Transverse colon (tissue), 4 donors: ENCODE data around the gene CCL23.

Source experiments
- POLR2A ChIP-seq: fragments of 450-650 bp; IDR thresholded peaks from one replicate; pipeline ENCODE4 v1.6.1; 2016; ENCODE audit warnings: antibody characterized with exemption, mild to moderate bottlenecking, moderate library complexity
- POLR2AphosphoS5 ChIP-seq, 3 donors: sonication (generic); formaldehyde crosslinking; IDR thresholded peaks; one replicate each; pipeline ENCODE4 v1.6.1; 2016; ENCODE audit warnings: antibody characterized with exemption in 3 of 3
- TF ChIP-seq, protein P1 (sequence below), 5 experiments: fragments of 200-600 bp in 3 of 5; fragments of 450-650 bp in 2 of 5; sonication (generic) in 3 of 5; IDR thresholded peaks; 1 replicate in 2 of 5; 2 replicates in 3 of 5; pipeline ENCODE4 v1.5.1; 2016 to 2017; ENCODE audit warnings: antibody characterized with exemption in 5 of 5, inconsistent platforms in 3 of 5, mild to moderate bottlenecking in 2 of 5, moderate library complexity in 1 of 5

DNA sequence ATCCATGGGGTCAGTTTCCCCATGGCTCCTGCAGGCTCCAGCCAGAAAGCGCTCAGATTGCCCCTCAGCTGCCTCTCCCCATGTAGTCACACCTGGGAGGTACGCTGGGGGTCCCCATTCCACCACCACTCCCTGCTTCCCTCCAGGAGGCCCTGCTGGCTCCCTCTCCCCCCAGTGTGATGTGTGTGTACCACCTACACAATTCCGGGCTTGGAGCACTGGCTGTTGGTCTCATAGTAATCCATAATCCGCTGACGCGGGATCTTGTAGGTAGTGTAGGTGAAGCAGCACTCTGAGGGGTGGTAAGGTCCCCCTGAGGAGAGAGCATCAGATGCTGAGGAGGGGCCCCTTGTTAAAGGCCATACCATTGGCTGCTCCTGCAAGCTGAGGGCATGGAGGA is 33.6 kb downstream of the CCL23 start:
- TF ChIP-seq POLR2A (no peak), POLR2AphosphoS5 (IDR thresholded peaks at IDR 0.05) (no peak)
- TF ChIP-seq, protein P1, sequence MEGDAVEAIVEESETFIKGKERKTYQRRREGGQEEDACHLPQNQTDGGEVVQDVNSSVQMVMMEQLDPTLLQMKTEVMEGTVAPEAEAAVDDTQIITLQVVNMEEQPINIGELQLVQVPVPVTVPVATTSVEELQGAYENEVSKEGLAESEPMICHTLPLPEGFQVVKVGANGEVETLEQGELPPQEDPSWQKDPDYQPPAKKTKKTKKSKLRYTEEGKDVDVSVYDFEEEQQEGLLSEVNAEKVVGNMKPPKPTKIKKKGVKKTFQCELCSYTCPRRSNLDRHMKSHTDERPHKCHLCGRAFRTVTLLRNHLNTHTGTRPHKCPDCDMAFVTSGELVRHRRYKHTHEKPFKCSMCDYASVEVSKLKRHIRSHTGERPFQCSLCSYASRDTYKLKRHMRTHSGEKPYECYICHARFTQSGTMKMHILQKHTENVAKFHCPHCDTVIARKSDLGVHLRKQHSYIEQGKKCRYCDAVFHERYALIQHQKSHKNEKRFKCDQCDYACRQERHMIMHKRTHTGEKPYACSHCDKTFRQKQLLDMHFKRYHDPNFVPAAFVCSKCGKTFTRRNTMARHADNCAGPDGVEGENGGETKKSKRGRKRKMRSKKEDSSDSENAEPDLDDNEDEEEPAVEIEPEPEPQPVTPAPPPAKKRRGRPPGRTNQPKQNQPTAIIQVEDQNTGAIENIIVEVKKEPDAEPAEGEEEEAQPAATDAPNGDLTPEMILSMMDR (IDR thresholded peaks at IDR 0.05), result no peak
